HG03175 (cell line): ENCODE data around the gene ROGDI.

ENCODE experiments used
- ATAC-seq: cut with Tn5 transposase; IDR thresholded peaks from one replicate; pipeline ENCODE4 v1.9.1; 2021; ENCODE audit warnings: mild to moderate bottlenecking, moderate library complexity; ENCODE audit not compliant: unreplicated experiment

Gene ROGDI

GRCh38 chr16:4767872-4768548, 34.4 kb downstream of the ROGDI start:
- no peak for ATAC-seq

- ATAC-seq: peak; percentile 82
Observed at GRCh38 chr16:4766875-4767628, 35.4 kb downstream of the ROGDI start, which contains the start of gene ZNF500. ZNF500 (minus strand) TSS chr16:4767162; CDS start chr16:4765978, 1,184 bp downstream.

- no peak for ATAC-seq
Observed at GRCh38 chr16:4765511-4766474, 36.6 kb downstream of the ROGDI start.

GRCh38 chr16:4763791-4764190, 38.6 kb downstream of the ROGDI start:
- ATAC-seq: no peak

GRCh38 chr16:4762205-4762604, 40.2 kb downstream of the ROGDI start:
- no peak for ATAC-seq

- no peak for ATAC-seq
Observed at GRCh38 chr16:4760221-4760910, 42.1 kb downstream of the ROGDI start.

- no peak for ATAC-seq
Observed at GRCh38 chr16:4755687-4756086, 46.7 kb downstream of the ROGDI start.

GRCh38 chr16:4754865-4755264, 47.6 kb downstream of the ROGDI start:
- no peak for ATAC-seq

GRCh38 chr16:4753227-4753626, 49.2 kb downstream of the ROGDI start:
- ATAC-seq: no peak

GRCh38 chr16:4752351-4753100, 49.9 kb downstream of the ROGDI start:
- ATAC-seq: no peak

- ATAC-seq: no peak
Observed at GRCh38 chr16:4750896-4751295, 51.5 kb downstream of the ROGDI start.

- no peak for ATAC-seq
Observed at GRCh38 chr16:4749700-4750257, 52.7 kb downstream of the ROGDI start.

GRCh38 chr16:4748682-4749411, 53.6 kb downstream of the ROGDI start:
- ATAC-seq: no peak

- no peak for ATAC-seq
Observed at GRCh38 chr16:4747906-4748681, 54.3 kb downstream of the ROGDI start.

- no peak for ATAC-seq
Observed at GRCh38 chr16:4746991-4747574, 55.4 kb downstream of the ROGDI start.
